Neural crest cell (in vitro differentiated cells): ENCODE data around the gene ZNF318. TPM values are rescaled to one million over a fixed set of nuclear protein-coding genes. Genes with fewer than 3 reads are reported as not detected.
A peak's percentile ranks its signal among the peaks of the same experiment; 100 is the strongest.

Experiments
- DNase-seq: peaks from one replicate; pipeline ENCODE4 v3.0.0; 2021; ENCODE audit warnings: low read depth, mixed read lengths, low spot score
- H3K27ac Mint-ChIP-seq: one replicate; pipeline ENCODE4 v1.8.0; 2021; ENCODE audit warnings: mild to moderate bottlenecking, mixed read lengths; ENCODE audit not compliant: unreplicated experiment
- H3K27me3 Mint-ChIP-seq: 2 replicates; pipeline ENCODE4 v1.8.0; 2021; ENCODE audit warnings: low read depth, mild to moderate bottlenecking, mixed read lengths
- H3K36me3 Mint-ChIP-seq: 2 replicates; pipeline ENCODE4 v1.8.0; 2021; ENCODE audit warnings: low read depth, mild to moderate bottlenecking, mixed read lengths
- H3K4me1 Mint-ChIP-seq: 2 replicates; pipeline ENCODE4 v1.8.0; 2021; ENCODE audit warnings: mixed read lengths
- H3K4me3 Mint-ChIP-seq: one replicate; pipeline ENCODE4 v1.8.0; 2021; ENCODE audit warnings: mild to moderate bottlenecking, mixed read lengths
- H3K9me3 Mint-ChIP-seq: 2 replicates; pipeline ENCODE4 v1.8.0; 2021; ENCODE audit warnings: mixed read lengths
- total RNA-seq: library from RNA; stranded (reverse); gene quantifications from 2 replicates; pipeline ENCODE4 v1.2.1, GENCODE V29; 2021
- TF ChIP-seq, protein P1 (sequence below): fragments of 200-600 bp; sonication (generic); conservative IDR thresholded peaks from 2 replicates; pipeline ENCODE4 v1.5.0; 2021; ENCODE audit warnings: antibody characterized with exemption, mild to moderate bottlenecking

Gene ZNF318
- total RNA-seq, 1 donor from 2014 or later = 26.2 TPM

DNA sequence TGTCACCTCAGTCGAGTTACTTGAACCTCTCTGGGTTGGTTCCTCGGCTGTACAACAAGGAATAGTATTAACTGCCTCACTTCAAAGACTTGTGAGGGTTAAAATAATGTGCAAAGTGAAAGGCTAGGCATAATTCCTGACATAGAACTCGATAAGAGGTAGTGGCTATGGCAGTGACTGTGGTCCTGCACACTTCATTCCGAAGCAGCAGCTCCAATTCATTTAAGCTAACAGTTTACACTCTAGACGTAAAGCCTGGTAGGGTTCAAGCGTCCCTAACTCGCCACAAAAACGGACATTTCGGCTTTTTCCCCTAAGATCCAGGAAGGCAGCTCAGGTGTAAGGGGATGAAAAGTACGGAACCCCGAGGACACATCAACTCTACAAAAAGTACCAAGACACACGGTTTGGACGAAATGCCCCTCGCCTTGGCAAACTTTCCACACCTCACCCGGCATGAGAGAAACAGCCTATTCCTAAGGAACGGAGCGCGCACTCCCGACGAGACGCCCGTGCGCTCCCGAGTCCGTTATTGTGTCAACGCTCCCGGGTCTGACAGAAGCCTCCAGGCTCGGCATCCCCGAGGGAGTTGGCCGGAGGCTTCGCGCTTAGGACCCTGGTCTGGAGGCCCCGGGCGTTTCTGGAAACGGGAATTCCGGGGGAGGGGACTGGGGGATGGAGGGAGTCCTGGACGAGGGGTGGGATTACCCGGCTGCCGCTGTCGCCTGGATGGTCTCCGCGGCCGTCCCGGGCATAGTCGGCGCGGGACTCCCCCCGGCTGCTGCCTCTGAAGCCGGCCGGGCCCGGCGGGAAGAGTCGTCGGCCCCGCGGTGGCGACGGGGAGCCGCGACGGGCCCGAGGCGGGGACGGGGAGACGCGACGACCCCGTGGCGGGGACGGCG, 937 bp downstream of the ZNF318 start:
- TF ChIP-seq, protein P1, sequence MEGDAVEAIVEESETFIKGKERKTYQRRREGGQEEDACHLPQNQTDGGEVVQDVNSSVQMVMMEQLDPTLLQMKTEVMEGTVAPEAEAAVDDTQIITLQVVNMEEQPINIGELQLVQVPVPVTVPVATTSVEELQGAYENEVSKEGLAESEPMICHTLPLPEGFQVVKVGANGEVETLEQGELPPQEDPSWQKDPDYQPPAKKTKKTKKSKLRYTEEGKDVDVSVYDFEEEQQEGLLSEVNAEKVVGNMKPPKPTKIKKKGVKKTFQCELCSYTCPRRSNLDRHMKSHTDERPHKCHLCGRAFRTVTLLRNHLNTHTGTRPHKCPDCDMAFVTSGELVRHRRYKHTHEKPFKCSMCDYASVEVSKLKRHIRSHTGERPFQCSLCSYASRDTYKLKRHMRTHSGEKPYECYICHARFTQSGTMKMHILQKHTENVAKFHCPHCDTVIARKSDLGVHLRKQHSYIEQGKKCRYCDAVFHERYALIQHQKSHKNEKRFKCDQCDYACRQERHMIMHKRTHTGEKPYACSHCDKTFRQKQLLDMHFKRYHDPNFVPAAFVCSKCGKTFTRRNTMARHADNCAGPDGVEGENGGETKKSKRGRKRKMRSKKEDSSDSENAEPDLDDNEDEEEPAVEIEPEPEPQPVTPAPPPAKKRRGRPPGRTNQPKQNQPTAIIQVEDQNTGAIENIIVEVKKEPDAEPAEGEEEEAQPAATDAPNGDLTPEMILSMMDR = no peak
- Mint-ChIP-seq H3K4me1 (peaks cover 24% of the 10 kb centered on the region), H3K4me3 (peak overlapping the region; percentile 97), H3K9me3 (no peaks in the 10 kb centered on the region), H3K27me3 (no peaks in the 10 kb centered on the region), H3K27ac (no peak overlapping the region), H3K36me3 (peaks cover 4% of the 10 kb centered on the region)
- peak; percentile 54 for DNase-seq

DNA sequence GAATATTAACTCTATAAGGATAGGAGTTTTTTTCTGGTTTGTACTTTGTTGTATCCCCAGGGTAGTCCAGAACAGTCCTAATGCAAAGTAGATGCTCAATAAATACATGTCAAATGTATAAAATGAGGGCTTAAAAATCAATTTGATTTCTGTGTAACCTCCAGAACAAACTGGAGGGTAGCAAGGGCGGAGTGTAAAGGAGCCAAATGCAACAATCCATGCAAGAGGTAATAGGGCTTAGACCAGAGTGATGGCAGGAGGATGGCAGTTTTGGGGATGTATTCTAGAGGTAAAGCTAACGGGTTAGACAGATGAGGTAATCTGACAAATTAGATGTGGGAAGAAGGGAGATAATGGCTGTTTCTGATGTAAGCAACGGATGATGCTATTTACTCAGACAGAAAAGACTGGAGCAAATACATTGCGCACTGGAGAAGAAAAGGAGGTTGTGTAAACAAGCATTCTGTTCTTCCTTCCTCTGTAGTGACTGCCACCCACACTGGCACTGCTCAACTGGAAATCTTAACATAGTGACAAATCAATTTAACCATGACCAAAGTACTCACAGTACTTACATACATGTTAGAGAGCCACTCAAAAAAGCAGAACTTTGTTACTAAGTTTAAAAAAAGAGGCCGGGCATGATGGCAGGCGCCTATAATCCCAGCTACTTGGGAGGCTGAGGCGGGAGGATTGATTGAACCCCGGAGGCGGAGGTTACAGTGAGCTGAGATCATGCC, 2.0 kb downstream of the ZNF318 start:
- Mint-ChIP-seq H3K9me3 (no peaks in the 10 kb centered on the region), H3K27ac (no peak overlapping the region), H3K36me3 (peaks cover 4% of the 10 kb centered on the region), H3K4me3 (peak overlapping the region; percentile 97), H3K4me1 (peaks cover 24% of the 10 kb centered on the region), H3K27me3 (no peaks in the 10 kb centered on the region)
- TF ChIP-seq, protein P1 = no peak
- DNase-seq = no peak

DNA sequence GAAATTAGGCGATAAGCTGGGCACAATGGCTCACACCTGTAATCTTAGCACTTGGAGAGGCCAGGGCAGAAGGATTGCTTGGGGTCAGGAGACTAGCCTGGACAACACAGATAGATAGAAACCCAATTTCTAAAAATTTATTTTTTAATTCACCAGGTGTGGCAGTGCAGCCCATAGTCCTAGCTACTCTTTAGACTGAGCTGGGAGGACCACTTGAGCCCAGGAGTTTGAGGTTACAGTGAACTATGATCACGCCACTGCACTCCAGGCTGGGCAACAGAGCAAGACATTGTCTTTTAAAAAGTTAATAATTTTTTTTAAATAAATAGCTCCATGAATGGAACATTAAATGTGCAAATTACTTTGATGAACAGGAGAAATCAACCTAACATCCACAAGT, 8.2 kb downstream of the ZNF318 start:
- no peak overlapping the region for H3K4me3 Mint-ChIP-seq
- H3K27ac Mint-ChIP-seq = no peak overlapping the region
- DNase-seq = no peak
- no peaks in the 10 kb centered on the region for H3K27me3 Mint-ChIP-seq
- H3K36me3 Mint-ChIP-seq = peaks cover 14% of the 10 kb centered on the region
- H3K9me3 Mint-ChIP-seq = no peaks in the 10 kb centered on the region
- TF ChIP-seq, protein P1 = no peak
- H3K4me1 Mint-ChIP-seq = no peaks in the 10 kb centered on the region

DNA sequence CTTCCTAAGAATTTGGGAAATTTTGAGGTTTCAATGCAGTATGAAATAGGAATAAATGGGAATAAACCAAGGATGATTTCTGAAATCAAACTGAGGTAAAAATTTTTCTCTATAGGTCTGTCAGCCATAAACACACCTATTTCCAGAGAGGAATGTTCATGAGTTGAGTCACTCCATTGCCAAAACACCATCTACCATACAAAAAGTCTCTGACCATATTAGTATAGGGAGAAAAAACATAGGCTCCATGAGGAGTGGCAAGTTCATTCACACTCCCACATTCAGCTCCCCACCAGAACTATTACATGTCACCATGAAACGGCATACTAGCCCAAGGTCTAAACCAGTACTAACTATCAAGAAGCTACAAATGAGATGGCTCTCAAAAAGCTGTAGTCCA, 9.6 kb downstream of the ZNF318 start:
- Mint-ChIP-seq H3K36me3 (peaks cover 23% of the 10 kb centered on the region), H3K4me3 (no peak overlapping the region), H3K9me3 (no peaks in the 10 kb centered on the region), H3K27ac (no peak overlapping the region), H3K4me1 (no peaks in the 10 kb centered on the region), H3K27me3 (no peaks in the 10 kb centered on the region)
- TF ChIP-seq, protein P1 = no peak
- no peak for DNase-seq

DNA sequence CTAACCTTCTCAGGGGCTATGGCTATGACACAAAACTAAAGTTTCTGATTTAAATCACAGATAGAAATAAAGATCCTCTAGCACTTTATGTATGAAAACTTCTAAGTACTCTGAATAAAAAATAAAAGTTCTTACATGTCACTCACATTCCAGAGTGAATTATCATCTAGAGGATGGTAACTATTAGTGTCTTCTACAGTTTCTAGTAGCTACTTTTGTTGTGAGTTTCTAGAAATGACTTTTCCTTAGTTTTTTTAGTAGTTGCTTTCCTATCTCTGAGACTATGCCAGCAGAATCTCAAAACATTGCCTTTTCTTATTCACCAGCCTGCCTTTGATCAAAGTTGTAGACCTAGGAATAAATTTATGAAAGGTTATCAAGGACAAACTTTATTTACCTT, 10.1 kb downstream of the ZNF318 start:
- no peaks in the 10 kb centered on the region for H3K9me3 Mint-ChIP-seq

More for the DNA sequence above, 10.1 kb downstream of the ZNF318 start:
- no peaks in the 10 kb centered on the region for H3K27me3 Mint-ChIP-seq
- no peak overlapping the region for H3K4me3 Mint-ChIP-seq
- TF ChIP-seq, protein P1 = no peak
- H3K36me3 Mint-ChIP-seq = peaks cover 23% of the 10 kb centered on the region
- no peaks in the 10 kb centered on the region for H3K4me1 Mint-ChIP-seq
- no peak overlapping the region for H3K27ac Mint-ChIP-seq
- DNase-seq = no peak
